ENCODE results near the gene TMEM218.

The TMEM218 gene

GRCh38 chr11:125111001-125111342, 454 bp downstream of the TMEM218 start:
- TF ChIP-seq FOXM1 (IDR thresholded peaks at IDR 0.05; ENCODE audit: borderline replicate concordance, low read depth) = no peak
- no peak for TF ChIP-seq EP300 (IDR thresholded peaks at IDR 0.05; ENCODE audit: borderline replicate concordance)
- no peak for TF ChIP-seq YY1 (IDR thresholded peaks at IDR 0.05; ENCODE audit: low read depth)
- no peak for TF ChIP-seq TAF1 (IDR thresholded peaks at IDR 0.05; ENCODE audit: low read depth)
- TF ChIP-seq NFIC (IDR thresholded peaks at IDR 0.05) = no peak
- no peak for TF ChIP-seq TEAD4 (IDR thresholded peaks at IDR 0.05)

DNA sequence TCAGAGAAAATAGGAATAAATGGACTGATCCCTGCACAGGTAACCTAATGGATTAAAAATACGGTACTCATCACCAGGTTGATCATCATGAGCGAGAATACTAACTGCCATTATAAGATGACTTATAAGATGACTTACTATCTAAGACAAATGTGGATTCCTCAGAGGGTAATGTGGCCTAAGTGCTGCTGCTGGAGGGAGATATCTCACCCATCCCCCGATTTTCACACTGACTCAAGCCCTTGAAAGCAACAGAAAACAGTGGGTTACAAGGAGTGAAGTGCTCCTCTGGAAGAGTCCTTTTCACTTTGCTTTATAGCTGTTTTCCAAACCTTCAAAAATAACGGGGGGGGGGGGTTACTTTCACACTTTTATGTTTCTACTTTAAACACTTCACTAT, 920 bp downstream of the TMEM218 start:
- TF ChIP-seq CEBPB (IDR thresholded peaks at IDR 0.05) (no peak), USF1 (IDR thresholded peaks at IDR 0.05) (no peak), TCF12 (IDR thresholded peaks at IDR 0.05; ENCODE audit: low read depth) (no peak), TEAD4 (IDR thresholded peaks at IDR 0.05) (no peak), NFIC (IDR thresholded peaks at IDR 0.05) (no peak), EP300 (IDR thresholded peaks at IDR 0.05; ENCODE audit: borderline replicate concordance) (no peak), FOXM1 (IDR thresholded peaks at IDR 0.05; ENCODE audit: borderline replicate concordance, low read depth) (no peak), CREB1 (IDR thresholded peaks at IDR 0.05; ENCODE audit: low read depth) (no peak), EGR1 (IDR thresholded peaks at IDR 0.05) (no peak), ZBTB7A (IDR thresholded peaks at IDR 0.05; ENCODE audit: low read depth) (no peak)
- TF ChIP-seq, protein P1, sequence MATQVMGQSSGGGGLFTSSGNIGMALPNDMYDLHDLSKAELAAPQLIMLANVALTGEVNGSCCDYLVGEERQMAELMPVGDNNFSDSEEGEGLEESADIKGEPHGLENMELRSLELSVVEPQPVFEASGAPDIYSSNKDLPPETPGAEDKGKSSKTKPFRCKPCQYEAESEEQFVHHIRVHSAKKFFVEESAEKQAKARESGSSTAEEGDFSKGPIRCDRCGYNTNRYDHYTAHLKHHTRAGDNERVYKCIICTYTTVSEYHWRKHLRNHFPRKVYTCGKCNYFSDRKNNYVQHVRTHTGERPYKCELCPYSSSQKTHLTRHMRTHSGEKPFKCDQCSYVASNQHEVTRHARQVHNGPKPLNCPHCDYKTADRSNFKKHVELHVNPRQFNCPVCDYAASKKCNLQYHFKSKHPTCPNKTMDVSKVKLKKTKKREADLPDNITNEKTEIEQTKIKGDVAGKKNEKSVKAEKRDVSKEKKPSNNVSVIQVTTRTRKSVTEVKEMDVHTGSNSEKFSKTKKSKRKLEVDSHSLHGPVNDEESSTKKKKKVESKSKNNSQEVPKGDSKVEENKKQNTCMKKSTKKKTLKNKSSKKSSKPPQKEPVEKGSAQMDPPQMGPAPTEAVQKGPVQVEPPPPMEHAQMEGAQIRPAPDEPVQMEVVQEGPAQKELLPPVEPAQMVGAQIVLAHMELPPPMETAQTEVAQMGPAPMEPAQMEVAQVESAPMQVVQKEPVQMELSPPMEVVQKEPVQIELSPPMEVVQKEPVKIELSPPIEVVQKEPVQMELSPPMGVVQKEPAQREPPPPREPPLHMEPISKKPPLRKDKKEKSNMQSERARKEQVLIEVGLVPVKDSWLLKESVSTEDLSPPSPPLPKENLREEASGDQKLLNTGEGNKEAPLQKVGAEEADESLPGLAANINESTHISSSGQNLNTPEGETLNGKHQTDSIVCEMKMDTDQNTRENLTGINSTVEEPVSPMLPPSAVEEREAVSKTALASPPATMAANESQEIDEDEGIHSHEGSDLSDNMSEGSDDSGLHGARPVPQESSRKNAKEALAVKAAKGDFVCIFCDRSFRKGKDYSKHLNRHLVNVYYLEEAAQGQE (IDR thresholded peaks at IDR 0.05; ENCODE audit: low read depth) = no peak
- TF ChIP-seq, protein P2, sequence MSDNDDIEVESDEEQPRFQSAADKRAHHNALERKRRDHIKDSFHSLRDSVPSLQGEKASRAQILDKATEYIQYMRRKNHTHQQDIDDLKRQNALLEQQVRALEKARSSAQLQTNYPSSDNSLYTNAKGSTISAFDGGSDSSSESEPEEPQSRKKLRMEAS (IDR thresholded peaks at IDR 0.05) = no peak

DNA sequence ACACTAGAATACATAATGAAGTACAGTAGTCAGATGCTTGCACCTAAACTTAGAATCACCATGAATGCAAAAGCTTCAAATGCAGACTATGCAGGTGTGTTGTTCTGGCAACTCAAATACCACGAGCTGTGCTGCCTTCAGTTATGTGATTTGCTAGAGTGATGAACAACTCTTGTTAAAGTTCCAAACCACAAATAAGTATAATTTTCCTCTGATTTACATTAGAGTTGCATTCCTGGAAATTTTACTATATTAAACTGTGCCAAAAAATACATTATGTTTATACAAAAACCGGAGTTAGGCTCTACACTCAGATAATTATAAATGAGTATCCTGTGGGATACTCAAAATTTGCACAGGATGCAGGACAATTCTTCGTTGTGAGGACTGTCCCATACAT, 3.0 kb downstream of the TMEM218 start:
- TF ChIP-seq FOXM1 (IDR thresholded peaks at IDR 0.05; ENCODE audit: borderline replicate concordance, low read depth) (no peak), EGR1 (IDR thresholded peaks at IDR 0.05) (no peak), CEBPB (IDR thresholded peaks at IDR 0.05) (no peak)
- TF ChIP-seq, protein P1 (IDR thresholded peaks at IDR 0.05; ENCODE audit: low read depth) = no peak

GRCh38 chr11:125105926-125106325, 5.5 kb downstream of the TMEM218 start:
- TF ChIP-seq EP300 (IDR thresholded peaks at IDR 0.05; ENCODE audit: borderline replicate concordance) = no peak
- no peak for TF ChIP-seq CEBPB (IDR thresholded peaks at IDR 0.05)

DNA sequence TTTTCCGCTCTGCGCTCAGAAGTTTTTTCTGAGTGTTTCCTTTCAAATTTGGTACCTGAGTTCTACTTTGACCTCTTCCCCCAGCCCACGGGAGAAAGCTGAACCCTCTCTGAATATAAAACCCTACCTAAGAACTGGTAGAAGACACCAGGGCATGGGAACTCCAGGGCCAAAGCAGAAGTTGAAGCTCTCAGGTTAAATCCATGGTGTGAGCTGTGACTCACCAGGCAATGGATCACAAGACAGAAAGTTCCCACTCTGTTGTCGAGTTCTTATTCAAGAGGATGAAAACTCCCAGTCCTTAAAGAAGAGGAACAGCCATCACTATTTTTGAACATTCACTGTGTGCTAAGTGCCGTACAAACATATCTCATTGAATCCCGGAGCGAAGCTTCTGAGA, 8.9 kb downstream of the TMEM218 start:
- TF ChIP-seq TAF1 (IDR thresholded peaks at IDR 0.05; ENCODE audit: low read depth) = no peak
- no peak for TF ChIP-seq ZBTB7A (IDR thresholded peaks at IDR 0.05; ENCODE audit: low read depth)
- no peak for TF ChIP-seq YY1 (IDR thresholded peaks at IDR 0.05; ENCODE audit: low read depth)
- TF ChIP-seq TCF12 (IDR thresholded peaks at IDR 0.05; ENCODE audit: low read depth) = no peak
- no peak for TF ChIP-seq TEAD4 (IDR thresholded peaks at IDR 0.05)
- TF ChIP-seq NFIC (IDR thresholded peaks at IDR 0.05) = no peak
- TF ChIP-seq, protein P1 (IDR thresholded peaks at IDR 0.05; ENCODE audit: low read depth) = no peak
- no peak for TF ChIP-seq USF1 (IDR thresholded peaks at IDR 0.05)
- TF ChIP-seq, protein P2 (IDR thresholded peaks at IDR 0.05) = no peak
- no peak for TF ChIP-seq EP300 (IDR thresholded peaks at IDR 0.05; ENCODE audit: borderline replicate concordance)
- TF ChIP-seq CREB1 (IDR thresholded peaks at IDR 0.05; ENCODE audit: low read depth) = no peak
- no peak for TF ChIP-seq CEBPB (IDR thresholded peaks at IDR 0.05)
- no peak for TF ChIP-seq EGR1 (IDR thresholded peaks at IDR 0.05)
- no peak for TF ChIP-seq RAD21 (IDR thresholded peaks at IDR 0.05; ENCODE audit: low read depth)
- TF ChIP-seq FOXM1 (IDR thresholded peaks at IDR 0.05; ENCODE audit: borderline replicate concordance, low read depth) = no peak
